ENCODE results near the gene NELFB.

Gene NELFB

DNA sequence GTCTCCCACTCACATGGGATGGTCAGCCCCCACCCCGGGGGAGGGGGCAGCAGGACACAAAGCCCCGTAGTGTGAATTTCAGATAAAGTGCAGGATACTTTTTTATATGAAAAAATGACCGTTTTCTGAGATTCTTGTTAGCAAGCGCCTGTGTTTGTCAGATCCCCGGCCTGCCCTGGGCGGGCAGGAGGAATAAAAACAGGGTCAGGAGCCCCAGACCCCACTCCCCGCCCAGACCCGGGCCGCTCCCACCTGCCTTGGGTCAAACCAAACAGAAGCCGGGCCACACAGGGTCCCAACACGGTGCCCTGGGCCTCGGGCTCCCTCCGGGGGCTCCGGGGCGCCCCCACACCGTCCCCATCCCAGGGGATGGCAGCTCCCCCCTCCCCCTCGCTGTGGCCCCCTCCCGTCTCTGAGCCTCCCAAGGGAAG, 60.5 kb downstream of the NELFB start:
- Histone ChIP-seq H3K4me3 (ENCODE audit: low read depth in 1 of 2, low read length in 1 of 2) (no peak overlapping the region), H3K36me3 (no peaks in the 10 kb centered on the region), H3K4me1 (ENCODE audit: control insufficient read depth in 1 of 2, insufficient read depth in 1 of 2, low read depth in 1 of 2, low read length in 1 of 2) (peaks cover 0 to 4% of the 10 kb centered on the region in 2 experiments), H3K27me3 (peaks cover 51% of the 10 kb centered on the region), H3K27ac (no peak overlapping the region), H3K9me3 (no peaks in the 10 kb centered on the region)
- TF ChIP-seq, protein P1, sequence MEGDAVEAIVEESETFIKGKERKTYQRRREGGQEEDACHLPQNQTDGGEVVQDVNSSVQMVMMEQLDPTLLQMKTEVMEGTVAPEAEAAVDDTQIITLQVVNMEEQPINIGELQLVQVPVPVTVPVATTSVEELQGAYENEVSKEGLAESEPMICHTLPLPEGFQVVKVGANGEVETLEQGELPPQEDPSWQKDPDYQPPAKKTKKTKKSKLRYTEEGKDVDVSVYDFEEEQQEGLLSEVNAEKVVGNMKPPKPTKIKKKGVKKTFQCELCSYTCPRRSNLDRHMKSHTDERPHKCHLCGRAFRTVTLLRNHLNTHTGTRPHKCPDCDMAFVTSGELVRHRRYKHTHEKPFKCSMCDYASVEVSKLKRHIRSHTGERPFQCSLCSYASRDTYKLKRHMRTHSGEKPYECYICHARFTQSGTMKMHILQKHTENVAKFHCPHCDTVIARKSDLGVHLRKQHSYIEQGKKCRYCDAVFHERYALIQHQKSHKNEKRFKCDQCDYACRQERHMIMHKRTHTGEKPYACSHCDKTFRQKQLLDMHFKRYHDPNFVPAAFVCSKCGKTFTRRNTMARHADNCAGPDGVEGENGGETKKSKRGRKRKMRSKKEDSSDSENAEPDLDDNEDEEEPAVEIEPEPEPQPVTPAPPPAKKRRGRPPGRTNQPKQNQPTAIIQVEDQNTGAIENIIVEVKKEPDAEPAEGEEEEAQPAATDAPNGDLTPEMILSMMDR (IDR thresholded peaks at IDR 0.05): no peak

DNA sequence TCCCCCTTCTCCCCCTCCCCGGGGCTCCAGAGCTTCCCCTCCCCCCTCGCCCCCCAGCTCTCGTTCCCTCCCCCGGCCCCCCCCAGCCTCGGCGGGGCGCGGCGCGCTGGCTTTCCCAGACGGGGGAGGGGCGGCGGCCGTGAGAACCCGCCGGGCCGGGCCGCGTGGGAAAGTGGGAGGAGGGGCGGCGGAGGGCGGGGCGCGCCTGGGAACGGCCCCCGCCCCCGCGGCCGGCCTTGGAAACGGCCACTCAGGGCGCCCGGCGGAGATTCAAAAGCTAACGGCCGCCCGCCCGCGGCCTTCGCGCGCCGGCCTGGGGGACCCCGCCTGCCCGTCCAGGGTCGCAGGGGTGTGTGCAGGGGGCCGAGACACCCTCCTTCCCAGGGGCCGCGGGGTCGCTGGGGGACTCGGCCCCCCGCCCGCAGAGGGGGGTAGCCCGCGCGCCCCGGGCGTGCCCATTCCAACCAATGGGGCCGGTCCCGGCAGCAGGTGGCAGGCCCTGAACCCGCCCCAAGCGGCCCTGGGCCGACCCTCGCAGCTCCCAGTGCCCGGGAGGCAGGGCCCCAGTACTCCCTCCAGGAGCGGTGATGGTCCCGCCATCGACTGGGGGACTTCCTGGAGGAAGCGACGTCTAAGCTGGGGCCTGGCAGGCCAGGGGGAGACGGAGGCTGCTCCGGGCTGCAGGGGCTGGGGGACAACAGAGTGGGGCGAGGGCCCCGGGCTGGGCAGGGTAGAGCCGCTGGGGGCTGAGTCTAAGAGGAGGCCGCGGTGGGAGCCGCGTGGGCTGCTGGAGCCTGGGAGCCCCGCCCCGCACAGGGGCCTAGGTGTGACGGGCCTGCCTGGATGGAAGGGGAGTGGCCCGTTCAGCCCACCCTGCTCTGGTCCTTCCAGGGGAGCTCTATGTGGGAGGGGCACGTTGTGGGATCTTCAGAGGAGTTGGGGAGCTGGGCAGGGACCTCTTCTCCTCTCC, 61.2 kb downstream of the NELFB start:
- Histone ChIP-seq H3K27ac (no peak overlapping the region), H3K4me1 (ENCODE audit: control insufficient read depth in 1 of 2, insufficient read depth in 1 of 2, low read depth in 1 of 2, low read length in 1 of 2) (peaks cover 0 to 7% of the 10 kb centered on the region in 2 experiments), H3K9me3 (no peaks in the 10 kb centered on the region), H3K4me3 (ENCODE audit: low read depth in 1 of 2, low read length in 1 of 2) (no peak overlapping the region), H3K27me3 (peaks cover 58% of the 10 kb centered on the region), H3K36me3 (no peaks in the 10 kb centered on the region)
- TF ChIP-seq, protein P1 (IDR thresholded peaks at IDR 0.05): no peak

DNA sequence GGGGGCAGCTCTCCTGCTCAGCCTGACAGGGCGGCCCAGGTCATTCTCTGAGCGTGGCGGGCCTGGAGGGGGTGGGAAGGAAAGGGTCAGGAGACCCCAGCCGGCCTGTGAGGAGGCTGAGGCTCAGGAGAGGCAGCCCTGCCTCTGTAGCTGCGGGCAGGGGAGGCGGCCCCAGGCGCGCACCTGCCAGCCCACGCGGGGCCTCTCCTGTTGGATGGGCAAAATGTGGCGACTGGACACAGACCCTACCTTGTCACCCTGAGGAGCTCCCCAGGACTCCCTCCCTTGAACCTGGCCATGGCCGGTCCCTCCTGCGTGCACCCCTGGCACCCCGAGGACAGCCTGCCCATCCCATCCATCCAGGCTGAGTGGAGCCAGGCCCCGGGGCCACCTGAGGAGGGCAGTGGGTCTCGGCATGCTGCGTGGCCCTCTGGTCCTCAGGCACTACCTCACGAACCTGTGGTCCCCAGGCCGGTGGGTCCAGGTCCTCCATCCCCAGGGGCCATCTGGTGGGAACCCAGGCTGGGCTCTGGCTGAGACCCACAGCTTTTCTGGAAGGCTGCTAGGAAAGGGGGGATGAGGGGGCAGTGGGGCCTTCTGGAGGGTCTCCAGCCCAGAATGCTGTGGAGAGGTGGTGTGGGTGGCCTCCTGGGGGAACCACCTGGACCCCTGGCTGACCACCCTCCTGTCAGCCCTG, 62.0 kb downstream of the NELFB start:
- H3K36me3 ChIP-seq: no peaks in the 10 kb centered on the region
- H3K27me3 ChIP-seq: peaks cover 58% of the 10 kb centered on the region
- peaks cover 0 to 7% of the 10 kb centered on the region in 2 experiments for H3K4me1 ChIP-seq (ENCODE audit: control insufficient read depth in 1 of 2, insufficient read depth in 1 of 2, low read depth in 1 of 2, low read length in 1 of 2)
- no peak overlapping the region for H3K4me3 ChIP-seq (ENCODE audit: low read depth in 1 of 2, low read length in 1 of 2)
- no peak overlapping the region for H3K27ac ChIP-seq
- H3K9me3 ChIP-seq: no peaks in the 10 kb centered on the region
- TF ChIP-seq, protein P1 (IDR thresholded peaks at IDR 0.05): no peak

DNA sequence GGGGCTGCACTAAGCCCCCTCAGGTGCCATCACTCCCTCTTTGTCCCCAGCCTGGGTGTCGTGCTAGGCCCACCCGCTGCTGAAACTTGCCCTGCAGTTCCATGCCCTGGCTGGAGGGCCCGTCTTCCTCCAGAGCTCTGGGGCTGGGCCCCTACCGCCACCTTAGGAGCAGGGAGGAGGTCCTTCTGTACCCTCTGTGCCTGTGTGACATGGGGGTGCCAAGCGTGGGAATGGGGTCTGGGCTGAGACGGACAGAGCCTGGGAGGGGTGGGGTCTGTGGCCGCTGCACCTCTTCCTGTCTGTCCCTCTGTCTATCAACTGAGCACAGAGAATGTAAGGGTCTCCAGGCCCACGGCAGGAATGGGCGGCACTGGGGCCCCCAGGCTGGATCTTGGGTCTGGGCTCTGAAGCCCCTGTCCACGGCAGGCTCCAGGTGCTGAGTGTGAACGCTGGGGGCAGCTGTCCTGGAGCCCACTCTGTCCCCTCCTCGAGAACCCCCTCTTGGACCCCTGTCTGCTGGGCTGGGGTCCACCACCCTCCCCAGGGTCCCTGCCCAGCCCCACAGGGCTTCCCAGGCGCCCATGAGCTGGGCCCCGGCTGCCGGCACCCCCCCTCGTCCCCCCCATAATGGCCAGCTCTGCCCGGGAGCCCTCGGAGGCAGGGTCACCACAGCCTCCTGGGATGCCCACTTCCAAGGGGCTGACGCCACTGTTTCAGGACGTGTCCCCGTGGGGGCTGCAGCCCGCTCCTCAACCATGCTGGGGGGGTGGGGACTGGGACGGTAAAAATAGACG, 62.8 kb downstream of the NELFB start:
- H3K4me3 ChIP-seq (ENCODE audit: low read depth in 1 of 2, low read length in 1 of 2): no peak overlapping the region
- peaks cover 58% of the 10 kb centered on the region for H3K27me3 ChIP-seq
- peaks cover 0 to 7% of the 10 kb centered on the region in 2 experiments for H3K4me1 ChIP-seq (ENCODE audit: control insufficient read depth in 1 of 2, insufficient read depth in 1 of 2, low read depth in 1 of 2, low read length in 1 of 2)
- TF ChIP-seq, protein P1 (IDR thresholded peaks at IDR 0.05): no peak
- H3K9me3 ChIP-seq: no peaks in the 10 kb centered on the region
- no peak overlapping the region for H3K27ac ChIP-seq
- H3K36me3 ChIP-seq: no peaks in the 10 kb centered on the region

DNA sequence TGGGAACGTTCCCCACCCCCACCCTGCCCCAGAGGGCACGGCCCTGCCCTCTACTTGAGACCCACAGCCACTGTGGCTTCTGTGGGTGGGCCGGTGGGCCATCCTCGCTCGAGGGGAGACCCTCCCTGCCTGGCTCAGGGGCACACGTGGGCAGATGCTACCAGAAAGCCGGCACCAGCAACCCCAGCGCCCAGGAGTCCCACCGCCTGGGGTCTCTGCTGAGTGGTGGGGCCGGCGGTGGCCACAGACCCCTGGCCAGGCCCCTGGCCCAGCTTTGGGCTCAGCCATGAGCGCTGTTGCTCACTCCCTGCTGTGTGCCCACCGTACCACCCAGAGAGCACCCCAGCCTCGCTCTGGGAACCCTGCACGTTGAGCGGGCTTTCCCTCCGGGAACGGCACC, 63.5 kb downstream of the NELFB start:
- TF ChIP-seq, protein P1 (IDR thresholded peaks at IDR 0.05): no peak

More for the DNA sequence above, 63.5 kb downstream of the NELFB start:
- peaks cover 58% of the 10 kb centered on the region for H3K27me3 ChIP-seq
- peaks cover 0 to 7% of the 10 kb centered on the region in 2 experiments for H3K4me1 ChIP-seq (ENCODE audit: control insufficient read depth in 1 of 2, insufficient read depth in 1 of 2, low read depth in 1 of 2, low read length in 1 of 2)
- no peak overlapping the region for H3K27ac ChIP-seq
- H3K9me3 ChIP-seq: no peaks in the 10 kb centered on the region
- no peak overlapping the region for H3K4me3 ChIP-seq (ENCODE audit: low read depth in 1 of 2, low read length in 1 of 2)
- no peaks in the 10 kb centered on the region for H3K36me3 ChIP-seq
